GM13977 (cell line): ENCODE results near the gene ACADSB.

Experiments used
- DNase-seq: peaks from one replicate; pipeline ENCODE4 v3.0.0; 2012; ENCODE audit warnings: low spot score
- in situ Hi-C: fragments of 300-500 bp; cut with MboI; formaldehyde crosslinking; loops from one replicate; pipeline ENCODE4 v1.12.0; 2022; ENCODE audit warnings: low sequenced_read_pairs, low pct_unique_long_range_greater_than_20kb, mixed read lengths, inconsistent platforms; ENCODE audit not compliant: unreplicated experiment
- TF ChIP-seq, protein P1 (sequence below): IDR thresholded peaks from 2 replicates; pipeline ENCODE4 v1.5.1; 2012; ENCODE audit warnings: mild to moderate bottlenecking, control low read depth; ENCODE audit not compliant: insufficient read depth; ENCODE audit errors: extremely low read depth, missing control alignments

ACADSB gene

DNA sequence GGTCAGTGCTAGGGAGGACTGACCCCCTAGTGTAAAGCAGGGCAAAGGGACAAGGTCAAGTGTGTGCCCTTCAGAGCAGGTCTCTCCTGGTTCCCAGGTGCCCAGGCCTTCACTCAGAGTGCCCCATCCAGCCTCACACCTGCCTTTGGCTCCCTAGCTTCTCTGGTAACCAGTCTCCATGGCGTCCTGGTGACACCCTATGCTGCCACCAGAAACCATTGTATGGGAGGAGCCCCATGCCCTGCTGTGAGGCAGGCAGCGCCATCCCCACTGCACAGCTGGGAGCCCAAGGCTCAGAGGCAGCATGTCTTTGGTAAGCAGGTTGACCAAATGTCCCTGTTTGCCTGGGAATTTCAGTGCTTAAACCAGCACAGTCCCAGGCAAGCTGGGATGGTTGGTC lies 93.9 kb downstream of the ACADSB start:
- in situ Hi-C loops = loop anchor here (25.0 kb wide), 1 partner anchor 860 kb away; no protein-coding TSS in a partner anchor
- DNase-seq = no peak
- TF ChIP-seq, protein P1, sequence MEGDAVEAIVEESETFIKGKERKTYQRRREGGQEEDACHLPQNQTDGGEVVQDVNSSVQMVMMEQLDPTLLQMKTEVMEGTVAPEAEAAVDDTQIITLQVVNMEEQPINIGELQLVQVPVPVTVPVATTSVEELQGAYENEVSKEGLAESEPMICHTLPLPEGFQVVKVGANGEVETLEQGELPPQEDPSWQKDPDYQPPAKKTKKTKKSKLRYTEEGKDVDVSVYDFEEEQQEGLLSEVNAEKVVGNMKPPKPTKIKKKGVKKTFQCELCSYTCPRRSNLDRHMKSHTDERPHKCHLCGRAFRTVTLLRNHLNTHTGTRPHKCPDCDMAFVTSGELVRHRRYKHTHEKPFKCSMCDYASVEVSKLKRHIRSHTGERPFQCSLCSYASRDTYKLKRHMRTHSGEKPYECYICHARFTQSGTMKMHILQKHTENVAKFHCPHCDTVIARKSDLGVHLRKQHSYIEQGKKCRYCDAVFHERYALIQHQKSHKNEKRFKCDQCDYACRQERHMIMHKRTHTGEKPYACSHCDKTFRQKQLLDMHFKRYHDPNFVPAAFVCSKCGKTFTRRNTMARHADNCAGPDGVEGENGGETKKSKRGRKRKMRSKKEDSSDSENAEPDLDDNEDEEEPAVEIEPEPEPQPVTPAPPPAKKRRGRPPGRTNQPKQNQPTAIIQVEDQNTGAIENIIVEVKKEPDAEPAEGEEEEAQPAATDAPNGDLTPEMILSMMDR = no peak

DNA sequence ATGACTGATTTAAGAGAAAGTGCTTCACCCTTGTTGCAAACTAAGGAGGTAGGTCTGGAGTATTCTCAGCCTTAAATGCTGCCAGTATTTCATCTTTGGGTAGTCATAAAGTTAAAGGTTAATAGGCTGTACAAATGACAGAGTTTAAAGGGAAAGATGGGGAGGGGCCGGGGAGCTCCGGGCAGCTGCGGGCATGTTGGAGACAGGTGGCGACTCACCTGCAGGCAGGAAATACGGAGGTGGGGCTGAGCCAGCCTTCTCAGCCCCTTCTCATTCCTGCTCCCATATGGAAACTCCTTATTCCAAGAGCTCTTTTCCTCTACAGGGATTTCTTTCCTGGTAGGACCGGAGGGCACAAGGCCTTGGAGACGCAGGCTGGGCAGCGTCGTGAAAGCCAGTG lies 95.1 kb downstream of the ACADSB start:
- in situ Hi-C loops = loop anchor here (25.0 kb wide), 1 partner anchor 858 kb away; no protein-coding TSS in a partner anchor
- TF ChIP-seq, protein P1 = no peak
- no peak for DNase-seq
